HG03460 (cell line): ENCODE results near the gene RGS21.

Experiments used
- ATAC-seq: cut with Tn5 transposase; IDR thresholded peaks from one replicate; pipeline ENCODE4 v1.9.1; 2021; ENCODE audit not compliant: unreplicated experiment

The RGS21 gene

DNA sequence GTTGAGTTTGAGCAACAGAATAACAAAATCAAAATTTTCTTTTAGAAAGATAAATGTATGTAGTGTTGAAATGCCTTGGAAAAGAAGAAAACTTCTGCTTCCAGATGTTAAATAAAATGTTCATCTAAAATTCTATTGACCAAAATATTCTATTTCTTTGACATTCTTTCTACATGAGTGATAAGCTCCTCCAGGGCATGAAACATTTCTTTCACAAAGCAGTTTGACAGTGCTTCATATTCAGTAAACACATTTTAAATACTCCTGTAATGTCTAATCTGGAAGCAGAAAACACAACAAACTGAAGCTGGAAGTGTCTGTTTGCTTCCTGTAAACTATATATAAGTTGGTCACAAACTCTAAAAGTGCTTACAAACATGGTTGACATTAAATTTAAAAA, 61.5 kb downstream of the RGS21 start:
- ATAC-seq, result no peak

DNA sequence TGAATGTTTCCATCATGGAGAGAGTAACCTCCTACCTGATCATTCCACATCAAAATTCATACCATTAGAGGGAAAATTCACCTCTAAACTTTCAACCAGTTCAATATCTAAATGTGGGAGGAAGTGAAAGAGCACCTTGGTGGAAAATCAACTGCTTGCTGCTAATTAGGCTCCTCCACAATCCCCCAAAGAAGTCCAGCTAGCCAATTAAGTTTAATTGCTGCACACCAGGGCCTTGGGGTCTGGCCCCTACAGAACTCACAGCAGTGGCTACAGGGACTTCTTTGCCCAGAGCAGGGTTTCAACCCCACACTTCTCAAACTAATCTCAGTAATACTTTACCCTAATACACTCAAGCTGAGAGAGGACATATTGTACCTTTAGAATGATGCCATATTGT, 62.1 kb downstream of the RGS21 start:
- no peak for ATAC-seq

DNA sequence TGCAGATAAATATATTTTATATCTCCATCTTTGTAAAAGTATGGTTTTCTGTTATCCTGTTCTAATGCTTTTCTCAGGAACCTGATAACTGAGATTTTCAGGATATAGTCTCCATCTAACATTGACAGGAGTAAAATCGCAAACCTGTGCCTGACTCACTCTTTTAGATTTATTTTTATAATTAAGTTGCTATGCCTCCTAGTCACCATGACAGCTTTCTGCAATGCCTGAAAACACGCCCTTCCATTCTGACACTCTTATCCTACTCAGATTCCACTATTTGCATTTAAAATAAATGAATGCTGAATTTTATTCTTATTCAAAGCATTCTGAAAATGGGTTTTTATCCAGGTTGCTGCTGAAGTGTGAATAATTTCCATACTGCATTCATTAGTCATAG, 62.8 kb downstream of the RGS21 start:
- no peak for ATAC-seq

DNA sequence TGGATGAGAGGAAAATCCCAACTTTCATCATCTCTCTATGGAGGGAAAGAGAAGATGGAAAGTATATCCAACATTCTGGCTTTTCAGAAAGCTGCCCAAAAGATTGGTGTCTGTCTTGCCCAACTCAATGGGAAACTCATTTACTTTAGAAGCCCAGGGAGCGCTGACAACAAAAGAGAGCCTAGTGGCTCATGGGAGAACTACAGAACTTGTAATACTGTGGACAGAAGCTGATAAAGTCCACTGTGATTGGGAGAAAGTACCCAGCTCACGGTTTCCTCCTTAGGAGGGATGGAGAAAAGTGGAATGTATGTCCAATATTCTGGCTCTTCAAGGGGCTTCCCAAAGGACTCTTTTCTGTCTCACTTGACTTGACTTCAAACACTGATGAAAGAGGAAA, 66.0 kb downstream of the RGS21 start:
- no peak for ATAC-seq

DNA sequence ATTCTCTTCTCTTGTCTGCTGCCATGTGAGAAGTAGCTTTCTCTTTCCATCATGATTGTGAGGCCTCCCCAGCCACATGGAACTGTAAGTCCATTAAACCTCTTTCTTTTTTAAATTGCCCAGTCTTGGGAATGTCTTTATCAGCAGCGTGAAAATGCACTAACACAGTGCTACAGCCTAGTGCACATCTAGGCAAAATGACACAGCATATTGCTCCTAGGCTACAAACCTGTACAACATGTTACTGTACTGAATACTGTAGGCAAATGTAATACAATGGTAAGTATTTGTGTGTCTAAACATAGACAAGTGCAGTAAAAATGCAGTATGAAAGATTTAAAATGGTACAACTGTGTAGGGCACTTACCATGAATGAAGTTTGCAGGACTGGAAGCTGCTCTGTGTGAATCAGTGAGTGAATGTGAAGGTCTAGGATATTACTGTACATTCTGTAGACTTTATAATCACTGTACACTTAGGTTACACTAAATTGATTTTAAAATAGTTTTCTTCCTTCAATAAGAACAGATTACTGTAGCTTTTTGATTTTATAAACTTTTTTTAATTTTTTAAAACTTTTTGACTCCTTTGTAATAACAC, 69.4 kb downstream of the RGS21 start:
- no peak for ATAC-seq

GRCh38 chr1:192395211-192395610, 78.4 kb downstream of the RGS21 start:
- no peak for ATAC-seq

- ATAC-seq, result no peak
Measured at GRCh38 chr1:192395895-192396294, 79.1 kb downstream of the RGS21 start.

DNA sequence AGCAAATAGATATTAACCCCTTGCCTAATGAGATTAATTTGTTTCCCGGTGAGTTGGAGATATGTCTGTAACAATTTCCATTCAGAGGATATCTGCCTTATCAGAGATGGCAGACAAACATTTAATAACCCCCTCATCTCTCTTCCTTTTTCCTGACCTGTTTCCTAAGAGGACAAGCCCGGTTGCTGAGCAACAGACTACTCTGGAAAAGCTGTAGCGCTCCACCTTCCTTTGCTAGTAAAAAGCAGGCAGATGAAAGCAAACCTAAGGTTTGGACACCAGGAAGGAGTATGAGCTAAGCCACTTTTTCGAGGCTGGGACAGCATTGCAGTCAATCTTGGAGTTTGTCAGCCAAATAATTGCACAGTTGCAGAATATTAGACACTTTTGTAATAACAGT, 82.4 kb downstream of the RGS21 start:
- ATAC-seq, result no peak

DNA sequence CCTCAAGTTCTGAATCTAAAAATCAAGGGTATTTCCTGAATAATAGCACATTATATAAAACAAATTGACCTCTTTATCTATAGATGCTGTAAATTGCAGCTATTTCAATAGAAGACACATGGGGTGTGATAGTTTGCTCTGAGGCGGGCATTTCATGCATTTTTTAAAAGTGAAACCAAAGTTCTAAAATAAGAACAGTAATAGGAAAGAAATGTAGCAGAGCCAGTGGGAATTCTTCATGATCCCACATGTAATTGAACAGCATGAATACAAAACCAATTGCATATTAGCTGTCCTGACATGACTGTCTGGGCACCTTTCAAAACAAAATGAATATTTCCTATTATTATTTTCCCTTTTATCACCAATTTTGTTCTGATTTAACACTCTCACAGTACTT, 85.0 kb downstream of the RGS21 start:
- no peak for ATAC-seq

- ATAC-seq, result no peak
Measured at GRCh38 chr1:192402571-192402970, 85.8 kb downstream of the RGS21 start.

GRCh38 chr1:192407206-192407605, 90.4 kb downstream of the RGS21 start:
- ATAC-seq, result no peak
